ENCODE measurements around the gene ABRACL. TPM values are rescaled to one million over a fixed set of nuclear protein-coding genes. Genes with fewer than 3 reads are reported as not detected.
A peak's percentile ranks its signal among the peaks of the same experiment; 100 is the strongest.

The ABRACL gene
- total RNA-seq, 2 donors from 2014 or later, result 8.0 to 10.2 TPM

GRCh38 chr6:139028215-139028657, 309 bp upstream of the ABRACL start:
- Histone ChIP-seq H3K36me3 (no peaks in the 10 kb centered on the region), H3K9me3 (no peaks in the 10 kb centered on the region), H3K27ac (peak overlapping the region; percentile 83 to 85), H3K4me3 (peak overlapping the region; percentile 82 to 96), H3K27me3 (no peaks in the 10 kb centered on the region), H3K4me1 (peaks cover 0 to 17% of the 10 kb centered on the region in 2 donors)
- no peak for DNase-seq (ENCODE audit: low spot score)
- no peak for TF ChIP-seq CTCF (IDR thresholded peaks at IDR 0.05)

- Histone ChIP-seq H3K36me3 (peaks cover 4% of the 10 kb centered on the region), H3K27me3 (no peaks in the 10 kb centered on the region), H3K4me3 (peak overlapping the region; percentile 82 to 96), H3K27ac (peak overlapping the region; percentile 83 to 85), H3K4me1 (peaks cover 0 to 17% of the 10 kb centered on the region in 2 donors), H3K9me3 (no peaks in the 10 kb centered on the region)
- TF ChIP-seq CTCF (IDR thresholded peaks at IDR 0.05), result no peak
- DNase-seq (ENCODE audit: low spot score), result peak; percentile 69
Observed at GRCh38 chr6:139029470-139030227, 1.1 kb downstream of the ABRACL start.

GRCh38 chr6:139030228-139030963, 1.9 kb downstream of the ABRACL start:
- H3K27me3 ChIP-seq, result no peaks in the 10 kb centered on the region
- peaks cover 0 to 17% of the 10 kb centered on the region in 2 donors for H3K4me1 ChIP-seq
- DNase-seq (ENCODE audit: low spot score), result no peak
- H3K27ac ChIP-seq, result peak overlapping the region in 1 of 2 donors; percentile 85
- no peaks in the 10 kb centered on the region for H3K9me3 ChIP-seq
- TF ChIP-seq CTCF (IDR thresholded peaks at IDR 0.05), result no peak
- H3K36me3 ChIP-seq, result peaks cover 10% of the 10 kb centered on the region
- peak overlapping the region in 1 of 2 donors; percentile 96 for H3K4me3 ChIP-seq

- no peak for DNase-seq (ENCODE audit: low spot score)
- peak overlapping the region in 1 of 2 donors; percentile 40 for H3K27ac ChIP-seq
- no peaks in the 10 kb centered on the region for H3K27me3 ChIP-seq
- TF ChIP-seq CTCF (IDR thresholded peaks at IDR 0.05), result no peak
- H3K36me3 ChIP-seq, result peaks cover 10% of the 10 kb centered on the region
- no peaks in the 10 kb centered on the region for H3K4me1 ChIP-seq
- no peaks in the 10 kb centered on the region for H3K9me3 ChIP-seq
- H3K4me3 ChIP-seq, result no peak overlapping the region
Observed at GRCh38 chr6:139037490-139037889, 8.9 kb downstream of the ABRACL start.

- no peak overlapping the region for H3K27ac ChIP-seq
- no peak overlapping the region for H3K4me3 ChIP-seq
- H3K36me3 ChIP-seq, result no peaks in the 10 kb centered on the region
- no peaks in the 10 kb centered on the region for H3K27me3 ChIP-seq
- no peak for DNase-seq (ENCODE audit: low spot score)
- no peak for TF ChIP-seq CTCF (IDR thresholded peaks at IDR 0.05)
- no peaks in the 10 kb centered on the region for H3K9me3 ChIP-seq
- no peaks in the 10 kb centered on the region for H3K4me1 ChIP-seq
Observed at GRCh38 chr6:139044250-139044649, 15.7 kb downstream of the ABRACL start.
